Activated T-cell treated with anti-CD3 and anti-CD28 coated beads for 48 hours (primary cell): ENCODE measurements around the gene GLB1L.

Source experiments
- DNase-seq: peaks from one replicate; pipeline ENCODE4 v3.0.0-alpha.2; 2020; ENCODE audit warnings: low read depth

GLB1L gene

DNA sequence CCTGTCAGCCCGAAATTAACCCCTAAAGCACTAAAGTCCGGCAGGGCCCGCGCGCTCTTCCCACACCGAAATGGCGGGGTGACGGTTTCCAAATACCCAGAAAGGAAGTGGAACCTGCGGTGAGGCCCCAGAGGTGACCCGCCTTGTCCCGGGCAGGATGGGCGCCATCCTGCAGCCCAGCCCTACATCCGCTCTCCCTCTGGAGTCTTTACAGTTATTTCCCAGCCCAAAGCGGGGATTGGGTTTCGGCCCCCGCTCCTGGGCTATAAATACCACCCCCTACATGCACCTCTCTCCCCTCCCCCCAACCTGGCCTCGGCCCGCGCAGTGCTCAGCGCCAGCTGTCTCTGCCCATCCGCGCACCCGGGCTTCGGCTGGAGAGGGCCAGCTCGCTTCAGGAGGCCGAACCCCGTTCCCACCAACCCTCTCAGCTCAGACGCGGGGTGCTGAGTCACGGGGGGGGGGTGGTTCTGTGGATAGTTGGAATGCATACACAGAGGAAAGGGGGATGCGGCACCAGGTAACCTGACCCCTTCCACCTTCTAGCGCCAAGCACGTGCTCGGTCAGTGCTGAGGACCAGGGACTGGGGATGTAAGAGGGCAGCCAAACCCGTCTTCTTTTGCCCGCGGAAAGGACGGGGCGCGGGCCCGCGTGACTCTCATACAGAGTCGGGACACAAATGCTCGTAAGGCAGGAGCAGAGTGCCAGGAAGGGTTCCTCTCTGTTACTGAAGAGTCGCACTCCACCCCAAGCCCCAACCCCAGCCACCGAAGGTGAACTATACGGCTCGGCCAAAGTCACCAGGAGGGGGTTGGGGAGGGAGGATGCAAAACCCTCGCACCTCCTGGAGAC lies 7.9 kb upstream of the GLB1L start, which contains the start of gene TUBA4B:
TUBA4B (plus strand) TSS at position 344 of the 853 bp plus-strand sequence; CDS start at position 509, 165 bp downstream.
- peak; percentile 51 for DNase-seq

DNA sequence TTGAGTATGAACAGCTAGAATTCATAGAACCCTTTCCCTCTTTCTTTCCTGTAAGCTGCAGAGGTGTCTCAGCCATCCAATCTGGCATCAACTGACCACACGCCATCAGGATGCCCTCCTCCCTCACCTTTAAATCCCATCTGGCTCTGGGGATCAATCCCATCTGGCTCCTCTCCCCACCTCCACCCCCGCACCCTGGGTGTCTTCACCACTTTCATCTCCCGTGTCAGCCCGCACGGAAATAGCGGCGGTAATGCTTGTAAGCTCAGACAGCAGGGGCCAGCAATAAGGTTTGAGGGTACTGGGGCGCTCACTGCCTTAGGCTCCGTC lies 7.3 kb upstream of the GLB1L start:
- DNase-seq: peak; percentile 26

DNA sequence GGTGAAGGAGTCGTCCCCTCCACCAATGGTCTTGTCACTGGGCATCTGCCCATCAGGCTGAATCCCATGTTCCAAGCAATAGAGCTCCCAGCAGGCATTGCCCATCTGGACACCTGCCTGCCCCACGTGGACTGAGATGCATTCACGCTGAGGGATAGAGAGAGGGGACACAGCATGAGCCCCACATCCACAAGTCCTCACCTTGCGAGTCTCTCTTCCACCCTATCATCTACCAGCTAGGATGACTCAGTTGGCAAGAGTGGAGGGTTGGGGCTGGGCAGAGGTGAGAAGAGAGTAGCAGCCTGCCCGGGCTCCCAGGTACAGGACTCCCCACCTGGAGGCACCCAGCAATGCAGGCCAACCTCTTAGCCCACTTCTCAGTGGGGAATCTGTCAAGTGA lies 6.8 kb upstream of the GLB1L start:
- DNase-seq: no peak

DNA sequence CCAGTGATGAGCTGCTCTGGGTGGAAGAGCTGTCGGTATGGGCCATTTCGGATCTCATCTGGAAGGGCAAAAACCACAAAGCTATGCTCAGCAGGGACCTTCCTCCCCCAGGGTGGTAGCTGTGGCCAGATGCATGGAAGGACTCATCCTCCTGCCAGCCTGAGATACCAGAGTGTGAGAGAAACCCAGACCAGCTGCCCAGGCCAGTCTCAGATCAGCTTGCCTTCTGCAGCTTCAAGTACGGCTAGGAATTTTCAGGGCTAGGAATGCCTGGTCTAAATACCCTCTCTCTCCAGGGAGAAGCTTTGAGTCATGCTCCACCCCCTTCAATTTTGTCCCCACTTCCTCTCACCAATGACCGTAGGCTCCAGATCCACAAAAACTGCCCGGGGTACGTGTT lies 6.4 kb upstream of the GLB1L start:
- DNase-seq: no peak

DNA sequence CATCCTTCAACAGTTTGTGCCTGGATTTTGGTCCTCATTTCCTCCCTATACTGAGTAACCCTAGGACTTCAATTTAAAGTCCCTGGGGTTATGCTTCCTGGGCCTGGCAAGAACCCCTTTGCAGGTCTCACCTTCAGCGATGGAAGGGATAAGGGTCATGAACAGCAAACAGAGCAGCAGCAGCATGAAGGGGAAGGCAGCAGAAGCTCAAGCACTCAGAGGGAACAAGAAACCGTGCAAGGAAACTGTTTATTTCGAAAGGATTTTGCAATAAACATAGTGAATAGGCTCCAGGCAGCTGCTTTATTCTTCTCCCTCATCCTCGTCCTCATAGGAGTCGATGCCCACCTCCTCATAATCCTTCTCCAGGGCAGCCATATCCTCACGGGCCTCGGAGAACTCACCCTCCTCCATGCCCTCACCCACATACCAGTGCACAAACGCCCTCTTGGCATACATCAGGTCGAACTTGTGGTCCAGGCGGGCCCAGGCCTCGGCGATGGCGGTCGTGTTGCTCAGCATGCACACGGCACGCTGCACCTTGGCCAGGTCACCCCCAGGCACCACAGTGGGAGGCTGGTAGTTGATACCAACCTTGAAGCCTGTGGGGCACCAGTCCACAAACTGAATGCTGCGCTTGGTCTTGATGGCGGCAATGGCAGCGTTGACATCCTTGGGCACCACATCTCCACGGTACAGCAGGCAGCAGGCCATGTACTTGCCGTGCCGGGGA lies 5.0 kb upstream of the GLB1L start:
- no peak for DNase-seq

DNA sequence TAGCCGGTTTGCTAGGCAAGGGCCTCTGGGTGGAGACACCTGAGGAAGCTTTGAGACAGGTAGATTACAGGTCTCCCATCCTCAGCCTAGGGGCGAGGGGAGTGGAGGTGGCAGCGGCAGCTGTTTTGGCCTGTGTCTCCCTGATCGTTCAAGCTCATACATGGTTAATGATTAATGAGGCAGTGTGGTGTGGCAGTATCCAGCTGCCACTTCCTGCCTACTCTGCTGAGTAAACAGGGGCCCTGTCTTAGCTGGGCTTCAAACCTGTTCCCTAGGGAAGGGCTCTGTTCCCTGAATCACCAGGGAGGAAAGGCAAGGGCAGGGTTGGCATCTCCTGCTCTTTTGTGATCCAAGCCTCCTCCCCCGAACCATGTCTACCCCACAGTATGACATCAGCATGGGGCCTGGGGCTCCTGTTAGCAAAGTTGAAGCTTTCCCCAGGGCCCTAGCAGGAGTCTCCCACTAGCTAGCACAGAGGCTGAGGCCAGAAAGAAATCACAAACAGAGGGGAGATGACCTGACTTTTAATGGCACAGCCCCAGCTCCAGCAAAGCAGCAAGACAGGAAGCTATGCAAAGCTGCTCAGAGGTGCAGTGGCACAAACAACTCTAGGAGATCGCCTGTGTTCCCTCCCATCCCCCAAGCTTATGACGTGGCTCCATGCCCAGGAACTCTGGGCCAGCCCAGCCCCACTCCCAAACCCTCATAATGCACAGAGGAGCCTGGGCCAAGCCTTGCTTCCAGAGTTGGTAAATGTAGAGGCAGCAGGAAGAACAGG lies 4.1 kb upstream of the GLB1L start:
- DNase-seq: no peak

DNA sequence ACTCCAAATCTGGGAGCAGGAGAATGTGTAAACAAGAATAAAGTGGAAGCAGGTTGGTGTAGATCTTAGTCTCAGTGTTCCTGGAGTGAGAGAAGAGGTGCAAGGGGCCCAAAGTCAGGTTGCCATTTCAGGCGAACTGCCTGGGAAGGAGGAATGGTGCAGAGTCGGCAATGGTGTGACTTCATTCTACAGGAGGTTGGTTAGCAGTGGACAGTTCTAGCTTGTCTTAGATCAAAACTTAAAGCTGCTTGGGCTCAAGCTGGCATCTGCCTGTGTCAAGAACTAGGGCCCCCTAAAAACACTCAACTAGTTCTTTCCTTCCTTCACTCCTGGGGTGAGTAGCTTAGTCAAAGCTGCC lies 3.6 kb upstream of the GLB1L start:
- no peak for DNase-seq

DNA sequence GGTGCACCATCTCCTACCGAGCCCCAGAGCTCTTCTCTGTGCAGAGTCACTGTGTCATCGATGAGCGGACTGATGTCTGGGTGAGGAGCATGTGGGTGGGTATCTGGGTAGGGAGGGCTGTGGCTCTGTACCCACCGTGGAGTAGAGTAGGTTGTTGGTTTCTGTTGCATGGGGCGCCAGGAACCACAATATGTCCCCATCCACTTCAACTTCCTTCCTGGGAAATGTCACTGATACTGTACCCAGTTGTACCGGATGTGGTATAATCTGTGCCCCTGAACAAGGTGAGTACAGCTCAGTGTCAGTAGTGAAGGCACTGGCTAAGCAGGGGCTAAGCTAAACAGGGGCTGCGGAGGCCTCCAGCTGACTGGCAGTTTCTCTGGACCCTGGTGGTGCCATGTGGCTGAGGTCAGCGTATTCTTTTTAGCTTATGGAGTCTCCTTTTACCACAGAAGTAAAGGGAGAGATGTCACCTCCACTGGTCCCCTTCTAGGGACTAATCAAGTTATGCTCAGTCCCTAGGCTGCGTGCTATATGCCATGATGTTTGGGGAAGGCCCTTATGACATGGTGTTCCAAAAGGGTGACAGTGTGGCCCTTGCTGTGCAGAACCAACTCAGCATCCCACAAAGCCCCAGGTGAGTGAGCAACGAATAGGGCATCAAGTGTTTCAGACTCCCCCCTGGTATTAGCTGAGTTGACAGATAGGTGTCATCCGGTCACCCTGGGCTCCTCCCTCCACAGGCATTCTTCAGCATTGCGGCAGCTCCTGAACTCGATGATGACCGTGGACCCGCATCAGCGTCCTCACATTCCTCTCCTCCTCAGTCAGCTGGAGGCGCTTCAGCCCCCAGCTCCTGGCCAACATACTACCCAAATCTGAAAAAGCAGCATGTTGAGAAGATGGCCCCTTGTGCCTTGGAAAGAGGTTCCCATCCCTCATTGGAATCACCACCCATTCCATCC lies 2.7 kb upstream of the GLB1L start:
- peak; percentile 48 for DNase-seq

DNA sequence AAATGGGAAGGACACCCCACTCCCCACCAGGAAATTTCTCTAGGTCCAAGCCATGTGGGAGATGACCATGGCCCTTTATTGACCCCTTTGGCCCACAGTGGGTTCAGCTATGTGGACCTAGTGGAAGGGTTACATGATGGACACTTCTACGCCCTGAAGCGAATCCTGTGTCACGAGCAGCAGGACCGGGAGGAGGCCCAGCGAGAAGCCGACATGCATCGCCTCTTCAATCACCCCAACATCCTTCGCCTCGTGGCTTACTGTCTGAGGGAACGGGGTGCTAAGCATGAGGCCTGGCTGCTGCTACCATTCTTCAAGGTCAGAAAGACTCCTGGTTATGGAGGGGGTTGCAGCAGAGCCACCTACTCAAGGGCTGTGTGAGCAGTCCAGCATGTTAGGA lies 1.3 kb upstream of the GLB1L start:
- DNase-seq: no peak

DNA sequence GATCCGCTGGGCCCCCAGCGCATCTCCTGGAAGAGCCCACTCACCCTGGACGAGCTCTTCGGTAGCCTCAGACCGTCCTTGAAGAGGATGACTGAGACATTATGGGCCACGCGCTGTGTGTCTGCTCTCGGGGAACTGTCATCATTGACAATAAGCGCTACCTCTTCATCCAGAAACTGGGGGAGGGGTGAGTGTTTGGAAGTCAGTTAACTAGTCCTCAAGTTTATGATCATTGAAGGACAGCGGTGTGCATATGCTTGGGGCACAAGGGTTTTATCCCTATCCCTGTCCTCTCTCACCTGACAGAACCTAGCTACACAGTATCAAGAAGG lies 621 bp upstream of the GLB1L start:
- no peak for DNase-seq

DNA sequence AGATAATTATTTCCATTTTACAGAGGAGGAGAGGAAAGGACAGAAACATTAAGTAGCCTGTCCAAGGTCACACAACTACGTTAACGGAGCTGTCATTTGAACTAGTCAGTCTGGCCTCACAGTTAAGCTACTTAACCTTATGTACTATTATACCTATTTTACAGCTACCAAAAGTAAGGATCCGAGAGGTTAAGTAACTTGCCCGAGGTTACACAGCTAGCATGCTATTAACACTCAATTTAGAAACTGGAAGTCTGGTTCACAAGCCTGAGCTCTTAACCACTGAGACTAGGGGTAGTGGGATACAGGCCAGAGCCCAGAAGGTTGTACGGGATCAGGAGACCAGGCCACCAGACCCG lies 476 bp downstream of the GLB1L start:
- DNase-seq: no peak

DNA sequence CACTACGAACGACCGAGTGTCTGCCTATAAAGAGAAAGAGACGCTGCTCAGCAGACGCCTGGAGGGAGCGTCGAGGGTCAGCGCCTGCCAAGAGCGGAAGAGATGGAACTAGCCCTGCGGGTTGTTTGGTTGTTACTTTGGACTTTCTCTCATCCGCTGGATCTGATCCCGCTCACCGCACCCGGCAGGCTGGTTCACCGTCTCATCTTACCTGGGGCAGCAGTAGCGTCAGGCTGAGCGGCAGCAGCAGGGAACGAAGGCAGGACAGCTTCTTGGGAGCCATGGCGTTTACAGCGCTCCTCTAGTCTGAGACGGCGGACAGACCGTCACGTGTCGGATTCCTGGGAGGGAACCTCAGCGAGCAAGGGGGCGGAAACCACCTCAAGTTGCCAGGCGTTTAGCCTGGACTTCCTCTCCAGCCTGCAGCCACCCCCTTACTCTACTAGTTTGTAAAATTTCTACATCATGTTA lies 1.9 kb downstream of the GLB1L start:
- DNase-seq: no peak

DNA sequence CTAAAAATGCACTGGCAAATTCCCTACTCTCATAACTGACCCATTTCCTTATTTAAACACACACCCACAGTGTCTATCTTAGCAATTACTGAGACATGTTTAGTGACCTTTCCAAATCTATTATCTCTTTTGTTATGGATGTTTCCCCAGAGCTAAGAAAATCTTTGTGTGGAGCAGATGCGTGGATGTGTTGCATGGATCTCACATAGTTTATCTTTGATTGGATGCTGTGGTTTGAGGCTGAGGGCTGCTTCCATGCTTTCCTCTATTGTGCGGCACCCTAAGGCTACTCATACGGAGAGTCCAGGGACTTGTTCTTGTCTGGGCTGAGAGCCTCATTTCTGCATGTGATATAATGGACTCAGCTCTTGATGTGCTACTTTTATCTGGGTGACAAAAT lies 10.9 kb downstream of the GLB1L start:
- no peak for DNase-seq

DNA sequence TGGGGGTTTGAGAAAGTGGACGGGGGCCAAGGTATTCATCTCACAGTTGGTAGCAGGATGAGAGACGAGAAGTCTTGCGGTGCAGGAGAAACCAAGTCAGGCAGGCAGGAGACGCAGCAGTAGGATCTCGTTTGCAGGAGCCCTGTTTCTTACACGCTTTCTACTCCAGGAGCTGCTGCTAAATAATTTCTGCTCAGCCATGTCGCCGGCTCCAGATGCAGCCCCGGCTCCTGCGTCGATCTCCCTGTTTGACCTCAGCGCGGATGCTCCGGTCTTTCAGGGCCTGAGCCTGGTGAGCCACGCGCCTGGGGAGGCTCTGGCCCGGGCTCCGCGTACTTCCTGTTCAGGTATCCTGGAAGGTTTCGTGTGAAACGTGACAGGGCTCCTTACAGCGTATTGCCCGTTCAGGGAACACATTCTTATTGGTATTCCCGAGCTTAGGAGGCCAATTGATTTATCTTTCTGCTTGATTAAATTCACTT lies 15.1 kb downstream of the GLB1L start:
- DNase-seq: peak; percentile 64

DNA sequence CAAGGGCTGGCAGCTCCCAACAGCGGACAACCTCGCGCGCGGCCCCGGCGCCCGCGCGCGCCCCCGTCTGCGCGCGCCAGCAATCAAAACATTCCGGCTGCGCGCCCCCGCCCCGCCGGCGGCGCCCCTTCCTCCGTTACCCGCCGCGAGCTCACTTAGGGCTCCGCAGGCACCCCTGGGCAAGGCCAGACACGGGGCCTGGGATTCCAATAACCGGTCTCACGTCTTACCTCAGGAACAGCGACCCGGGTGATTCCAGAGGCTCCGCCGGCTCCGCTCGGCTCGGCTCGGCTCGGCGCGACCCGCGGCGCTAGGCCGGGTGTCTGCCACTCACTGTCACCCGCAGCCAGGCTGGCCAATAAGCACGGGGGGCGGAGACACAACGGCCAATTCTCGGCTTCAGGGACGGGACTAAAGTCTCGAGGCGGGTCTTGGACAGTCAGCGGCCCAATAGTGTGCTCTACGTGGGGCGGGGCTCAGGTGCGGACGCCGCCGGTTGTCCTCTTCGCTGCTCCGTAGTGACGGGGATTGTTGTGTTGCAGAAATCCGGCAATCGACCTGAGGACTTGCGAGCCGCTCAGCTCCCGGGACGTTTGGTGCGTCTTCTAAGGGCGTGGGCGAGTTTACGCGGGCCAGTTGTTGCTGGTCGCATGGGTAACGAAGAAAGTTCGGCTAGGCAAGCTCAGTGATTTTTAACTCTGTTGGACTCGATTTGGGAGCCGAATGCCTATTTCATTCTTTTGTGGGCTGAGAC lies 15.8 kb downstream of the GLB1L start, which contains the start of the genes ANKZF1 and ATG9A:
ANKZF1 (plus strand) TSS at position 502 of the 754 bp plus-strand sequence. CDS start 452 bp downstream, outside the sequence.
ATG9A (minus strand) TSS at position 332 of the 754 bp plus-strand sequence. CDS start 1,612 bp downstream, outside the sequence.
- peak; percentile 97 for DNase-seq

DNA sequence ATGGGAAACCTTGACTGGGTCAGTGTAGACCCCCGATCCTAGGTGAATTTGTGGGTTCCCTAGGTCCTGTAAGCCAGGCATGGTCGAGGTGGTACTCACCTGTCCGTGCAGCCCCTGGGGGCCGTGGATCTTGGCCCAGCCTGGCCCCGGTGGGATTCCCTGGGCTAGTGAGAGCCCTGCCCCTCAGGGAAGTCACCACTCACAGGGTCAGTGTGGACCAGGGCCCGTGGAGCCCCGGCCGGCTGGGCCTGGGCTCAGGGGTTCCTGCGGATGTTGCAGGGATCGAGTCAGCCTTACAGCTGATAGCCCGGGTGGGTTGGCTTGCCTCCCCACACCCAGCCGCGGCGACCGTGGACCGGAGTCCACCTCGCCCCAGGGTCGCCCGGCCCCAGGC lies 16.3 kb downstream of the GLB1L start:
- no peak for DNase-seq

DNA sequence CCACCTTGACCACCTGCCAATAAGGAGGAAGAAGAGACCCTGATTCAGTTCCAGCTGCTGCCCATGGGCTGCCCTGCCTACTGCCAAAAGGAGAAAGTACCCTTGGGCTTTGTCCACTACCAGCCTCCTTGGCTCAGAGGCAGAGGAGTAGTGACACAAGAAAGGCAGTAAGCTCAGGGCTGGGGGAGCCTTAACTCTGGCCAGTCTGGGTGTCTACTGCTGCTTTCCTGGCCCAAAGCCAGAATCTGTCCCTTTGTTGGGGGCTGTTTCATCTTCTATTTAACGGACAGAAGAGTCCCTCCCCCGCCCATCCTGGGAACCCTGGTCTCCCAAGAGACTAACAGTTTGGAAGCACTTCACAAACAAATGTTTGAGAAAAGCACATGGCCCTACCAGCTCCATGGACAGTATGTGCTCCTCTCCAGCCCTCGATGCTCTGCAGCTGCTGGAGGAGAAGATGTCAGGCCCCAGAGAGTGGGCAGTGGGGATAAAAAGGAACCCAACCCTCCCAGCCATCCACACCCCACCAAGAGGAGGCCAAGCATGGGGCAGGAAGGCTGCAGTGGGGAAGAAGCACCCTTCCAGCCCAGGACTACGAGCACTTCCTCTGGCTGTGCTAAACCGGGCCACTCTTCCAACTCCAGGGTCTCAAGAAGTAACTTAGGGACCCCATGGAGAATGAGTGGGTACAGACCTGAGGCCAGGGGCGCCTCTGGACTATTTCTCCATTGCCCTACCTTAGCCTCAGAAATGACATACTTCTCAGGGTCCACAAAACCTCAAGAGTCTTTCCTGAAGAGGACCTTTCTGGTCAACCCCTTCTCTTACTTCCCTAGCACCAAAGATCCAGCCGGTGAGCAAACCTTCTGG lies 17.0 kb downstream of the GLB1L start:
- DNase-seq: no peak

DNA sequence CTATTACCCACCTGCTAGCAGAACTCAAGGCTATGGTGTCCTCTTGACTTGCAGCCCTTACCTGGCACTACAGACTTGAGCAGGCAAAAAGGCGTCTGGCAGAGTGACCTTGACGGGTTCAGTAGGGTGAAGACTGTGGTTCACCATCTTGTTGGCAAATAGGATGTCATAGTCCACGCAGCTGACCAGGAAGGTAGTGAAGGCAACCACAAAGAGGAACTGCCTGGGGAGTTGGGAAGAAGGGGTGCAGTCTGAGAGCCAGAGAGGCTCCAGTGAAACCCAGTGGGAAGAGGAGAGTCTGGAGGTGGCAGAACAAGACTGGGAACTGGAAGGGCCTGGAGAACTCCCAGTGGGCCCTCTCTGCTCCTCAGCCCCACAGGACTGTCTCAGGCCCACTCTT lies 19.9 kb downstream of the GLB1L start:
- DNase-seq: no peak

DNA sequence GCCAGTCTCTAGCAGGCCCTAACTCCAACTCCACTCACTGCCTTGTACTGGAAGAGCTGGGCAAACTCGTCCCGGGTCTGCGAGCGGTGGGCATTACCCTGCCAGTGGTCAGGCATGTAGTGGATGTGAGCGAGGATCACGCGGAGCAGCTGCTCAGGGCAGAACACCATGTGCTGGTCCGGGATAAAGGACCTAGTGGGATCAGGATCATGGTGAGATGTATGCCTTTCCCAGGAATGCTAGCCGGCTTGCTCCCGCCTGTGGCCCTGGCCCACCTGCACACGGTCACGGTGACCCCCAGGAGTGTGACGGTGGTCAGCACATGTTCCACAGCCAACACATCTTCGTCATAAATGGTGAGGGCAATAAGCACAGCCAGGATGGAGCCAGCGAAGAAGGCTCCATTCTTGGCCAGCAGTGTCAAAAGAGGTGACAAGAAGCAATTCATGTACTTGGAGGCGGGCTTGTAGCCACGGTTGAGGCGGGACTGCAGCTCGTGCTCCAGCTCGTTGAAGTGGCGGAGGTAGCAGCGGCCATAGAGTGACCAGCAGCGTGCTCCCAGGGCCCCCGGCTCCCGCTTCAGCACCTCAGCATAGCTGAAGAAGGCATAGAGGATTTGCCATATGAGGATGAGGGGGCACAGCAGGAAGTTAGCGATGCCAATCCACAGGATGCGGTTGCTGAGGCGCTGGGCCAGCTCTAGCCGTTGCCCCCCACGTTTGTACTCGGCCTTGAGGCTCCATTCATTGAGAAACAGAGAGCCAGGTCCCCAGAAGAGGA lies 21.2 kb downstream of the GLB1L start:
- DNase-seq: no peak
